MM.1S (cell line): ENCODE measurements around the gene APBB1IP.

Experiments
- EZH2 ChIP-seq: fragments of 300-600 bp; sonication (generic); optimal IDR thresholded peaks from 2 replicates; pipeline ENCODE3; 2017; ENCODE audit warnings: low read depth, mild to moderate bottlenecking, antibody characterized with exemption, low read length, mixed read lengths
- TF ChIP-seq, protein P1 (sequence below): fragments of 300-600 bp; sonication (generic); IDR thresholded peaks from 2 replicates; pipeline ENCODE4 v1.5.1; 2016; ENCODE audit warnings: antibody characterized with exemption, low read length, mixed read lengths

DNA sequence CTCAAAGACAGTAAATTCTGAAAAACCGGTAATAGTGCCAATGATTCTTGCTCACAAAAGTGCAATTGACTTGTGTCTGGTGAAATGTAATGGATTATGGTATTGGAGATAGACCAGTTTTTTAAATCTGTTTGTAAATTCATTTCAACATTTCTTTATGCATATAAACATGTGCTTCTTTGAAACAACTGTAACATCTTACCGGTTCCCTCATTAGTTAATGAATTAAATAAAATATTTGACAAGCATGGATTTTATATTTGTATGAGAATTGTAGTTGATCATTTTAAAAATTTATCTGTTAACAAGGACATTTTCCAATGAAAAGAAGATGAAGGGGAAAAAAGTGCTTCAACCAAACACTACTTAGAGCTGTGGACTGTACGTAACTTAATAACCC is 21.0 kb upstream of the APBB1IP start:
- TF ChIP-seq, protein P1, sequence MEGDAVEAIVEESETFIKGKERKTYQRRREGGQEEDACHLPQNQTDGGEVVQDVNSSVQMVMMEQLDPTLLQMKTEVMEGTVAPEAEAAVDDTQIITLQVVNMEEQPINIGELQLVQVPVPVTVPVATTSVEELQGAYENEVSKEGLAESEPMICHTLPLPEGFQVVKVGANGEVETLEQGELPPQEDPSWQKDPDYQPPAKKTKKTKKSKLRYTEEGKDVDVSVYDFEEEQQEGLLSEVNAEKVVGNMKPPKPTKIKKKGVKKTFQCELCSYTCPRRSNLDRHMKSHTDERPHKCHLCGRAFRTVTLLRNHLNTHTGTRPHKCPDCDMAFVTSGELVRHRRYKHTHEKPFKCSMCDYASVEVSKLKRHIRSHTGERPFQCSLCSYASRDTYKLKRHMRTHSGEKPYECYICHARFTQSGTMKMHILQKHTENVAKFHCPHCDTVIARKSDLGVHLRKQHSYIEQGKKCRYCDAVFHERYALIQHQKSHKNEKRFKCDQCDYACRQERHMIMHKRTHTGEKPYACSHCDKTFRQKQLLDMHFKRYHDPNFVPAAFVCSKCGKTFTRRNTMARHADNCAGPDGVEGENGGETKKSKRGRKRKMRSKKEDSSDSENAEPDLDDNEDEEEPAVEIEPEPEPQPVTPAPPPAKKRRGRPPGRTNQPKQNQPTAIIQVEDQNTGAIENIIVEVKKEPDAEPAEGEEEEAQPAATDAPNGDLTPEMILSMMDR: no peak
- no peak for TF ChIP-seq EZH2
